Spleen (tissue), 7 donors: Measurements from ENCODE around the gene FRMD4A.

ENCODE experiments used
- POLR2A ChIP-seq, 3 donors: fragments of 450-650 bp; IDR thresholded peaks; one replicate each; pipeline ENCODE4 v1.5.1; 2017; ENCODE audit warnings: antibody characterized with exemption in 3 of 3, mild to moderate bottlenecking in 1 of 3
- POLR2AphosphoS5 ChIP-seq, 3 donors: sonication (generic); formaldehyde crosslinking; IDR thresholded peaks; one replicate each; pipeline ENCODE4 v1.5.1; 2017; ENCODE audit warnings: antibody characterized with exemption in 3 of 3
- TF ChIP-seq, protein P1 (sequence below), 11 experiments: fragments of 200-600 bp in 7 of 11; fragments of 450-650 bp in 4 of 11; sonication (generic) in 4 of 11; IDR thresholded peaks in 8 of 11; conservative IDR thresholded peaks in 3 of 11; 1 replicate in 7 of 11; 2 replicates in 4 of 11; pipeline versions ENCODE4 v1.4.0 to v1.8.0; 2016 to 2021; ENCODE audit warnings: antibody characterized with exemption in 11 of 11, inconsistent platforms in 4 of 11, mild to moderate bottlenecking in 1 of 11
- donor health status: DM: no; HTN: no; CAD: no; lungs with moderate emphysema.
- donor health status: DM: no; HTN: no; CAD: no.
- donor health status: DM: no; HTN: no; CAD: no.

DNA sequence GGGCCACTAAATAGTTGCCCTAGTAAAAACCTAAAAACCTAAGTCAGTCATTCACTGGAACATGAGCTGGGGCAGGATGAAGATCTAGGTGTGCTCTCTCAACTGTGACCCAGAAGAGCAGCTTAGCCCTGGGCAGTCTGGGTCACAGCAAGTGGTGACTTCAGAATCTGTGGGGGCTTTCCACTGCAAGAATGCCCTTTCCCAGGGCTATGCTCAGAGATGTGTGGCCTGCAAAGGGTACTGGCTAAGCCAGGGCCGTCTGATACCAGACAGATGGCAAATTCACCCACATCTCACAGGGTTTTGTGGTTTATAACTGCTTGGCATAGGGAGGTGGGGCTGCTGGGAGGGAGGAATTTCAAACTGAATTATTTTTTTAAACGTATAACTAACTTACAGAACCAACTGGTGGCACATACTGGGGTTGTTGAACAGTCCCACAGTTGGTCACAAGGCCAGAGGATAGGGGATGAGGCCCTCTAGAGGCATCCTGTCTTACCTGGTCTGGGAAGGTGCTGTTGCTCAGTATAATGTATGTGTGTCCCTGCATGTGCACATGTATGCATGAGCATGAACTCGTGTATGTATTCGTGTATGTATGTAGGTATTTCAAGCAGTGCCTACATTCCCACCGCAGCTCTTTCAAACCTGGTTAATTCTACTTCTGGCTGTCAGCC, 680.7 kb downstream of the FRMD4A start:
- TF ChIP-seq, protein P1, sequence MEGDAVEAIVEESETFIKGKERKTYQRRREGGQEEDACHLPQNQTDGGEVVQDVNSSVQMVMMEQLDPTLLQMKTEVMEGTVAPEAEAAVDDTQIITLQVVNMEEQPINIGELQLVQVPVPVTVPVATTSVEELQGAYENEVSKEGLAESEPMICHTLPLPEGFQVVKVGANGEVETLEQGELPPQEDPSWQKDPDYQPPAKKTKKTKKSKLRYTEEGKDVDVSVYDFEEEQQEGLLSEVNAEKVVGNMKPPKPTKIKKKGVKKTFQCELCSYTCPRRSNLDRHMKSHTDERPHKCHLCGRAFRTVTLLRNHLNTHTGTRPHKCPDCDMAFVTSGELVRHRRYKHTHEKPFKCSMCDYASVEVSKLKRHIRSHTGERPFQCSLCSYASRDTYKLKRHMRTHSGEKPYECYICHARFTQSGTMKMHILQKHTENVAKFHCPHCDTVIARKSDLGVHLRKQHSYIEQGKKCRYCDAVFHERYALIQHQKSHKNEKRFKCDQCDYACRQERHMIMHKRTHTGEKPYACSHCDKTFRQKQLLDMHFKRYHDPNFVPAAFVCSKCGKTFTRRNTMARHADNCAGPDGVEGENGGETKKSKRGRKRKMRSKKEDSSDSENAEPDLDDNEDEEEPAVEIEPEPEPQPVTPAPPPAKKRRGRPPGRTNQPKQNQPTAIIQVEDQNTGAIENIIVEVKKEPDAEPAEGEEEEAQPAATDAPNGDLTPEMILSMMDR (IDR thresholded peaks at IDR 0.05 in 8 of 11, conservative IDR thresholded peaks at IDR 0.05 in 3 of 11): no peak
- TF ChIP-seq POLR2A (IDR thresholded peaks at IDR 0.05): no peak
- no peak for TF ChIP-seq POLR2AphosphoS5 (IDR thresholded peaks at IDR 0.05)
